Smooth muscle cell (in vitro differentiated cells): ENCODE measurements around the gene SSBP2. TPM values are rescaled to one million over a fixed set of nuclear protein-coding genes. Genes with fewer than 3 reads are reported as not detected.
A peak's percentile ranks its signal among the peaks of the same experiment; 100 is the strongest.

ENCODE experiments used
- DNase-seq: peaks from one replicate; lab custom pipeline; 2025; ENCODE audit not compliant: unreplicated experiment; lab: John Stamatoyannopoulos, UW
- H2AFZ ChIP-seq: fragments of 200-600 bp; sonication (generic); 2 replicates; pipeline ENCODE4 v1.6.0; 2016; ENCODE audit warnings: antibody characterized with exemption, low read depth, mild to moderate bottlenecking
- H3F3A ChIP-seq: fragments of 200-600 bp; sonication (generic); 2 replicates; pipeline ENCODE4 v1.6.0; 2017; ENCODE audit warnings: antibody characterized with exemption, low read depth
- H3K27ac ChIP-seq: fragments of 200-600 bp; sonication (generic); 2 replicates; pipeline ENCODE4 v1.5.1; 2016; ENCODE audit warnings: low read depth, mild to moderate bottlenecking
- H3K27me3 ChIP-seq: fragments of 200-600 bp; sonication (generic); 2 replicates; pipeline ENCODE4 v1.6.1; 2016; ENCODE audit warnings: low read depth, mild to moderate bottlenecking
- H3K36me3 ChIP-seq: fragments of 200-600 bp; sonication (generic); 2 replicates; pipeline ENCODE4 v1.5.1; 2016; ENCODE audit warnings: low read depth
- H3K4me1 ChIP-seq: fragments of 200-600 bp; sonication (generic); 2 replicates; pipeline ENCODE4 v1.5.1; 2016; ENCODE audit warnings: low read depth
- H3K4me2 ChIP-seq: fragments of 200-600 bp; sonication (generic); 2 replicates; pipeline ENCODE4 v1.6.0; 2016; ENCODE audit warnings: mild to moderate bottlenecking
- H3K4me3 ChIP-seq: fragments of 200-600 bp; sonication (generic); 2 replicates; pipeline ENCODE4 v1.5.1; 2016; ENCODE audit warnings: mild to moderate bottlenecking
- H3K79me2 ChIP-seq: fragments of 200-600 bp; sonication (generic); 2 replicates; pipeline ENCODE4 v1.6.0; 2016; ENCODE audit warnings: low read depth, mild to moderate bottlenecking
- H3K9ac ChIP-seq: fragments of 200-600 bp; sonication (generic); 2 replicates; pipeline ENCODE4 v1.6.0; 2016; ENCODE audit warnings: low read depth
- H3K9me3 ChIP-seq: fragments of 200-600 bp; sonication (generic); replicated peaks from 2 replicates; pipeline ENCODE4 v1.5.1; 2016; ENCODE audit warnings: low read depth
- H4K20me1 ChIP-seq: fragments of 200-600 bp; sonication (generic); 2 replicates; pipeline ENCODE4 v1.6.0; 2016; ENCODE audit warnings: low read depth
- WGBS: methylation state at CpG from one replicate; pipeline ENCODE4 v1.1.7; 2016; ENCODE audit warnings: low lambda C conversion rate; 5-methylcytosine and 5-hydroxymethylcytosine counted together
- polyA plus RNA-seq: library from polyadenylated mRNA; unstranded; fragments of >200 nt; fragmentation: Nextera tagmentation; extraction: Ambion mirVana; gene quantifications from 2 replicates; pipeline ENCODE4 v1.2.1, GENCODE V29; 2016
- total RNA-seq: library from RNA; depleted of rRNA; stranded (reverse); fragments of >200 nt; gene quantifications from 2 replicates; pipeline ENCODE4 v1.2.3, GENCODE V29; 2014
- TF ChIP-seq, protein P1 (sequence below): fragments of 200-600 bp; sonication (generic); IDR thresholded peaks from 2 replicates; pipeline ENCODE4 v1.5.1; 2017; ENCODE audit warnings: borderline replicate concordance, mild to moderate bottlenecking, antibody characterized with exemption; ENCODE audit not compliant: insufficient read depth, poor library complexity, severe bottlenecking

SSBP2 gene
- total and polyA plus RNA-seq, 2 experiments from 2014 or later = 44.0 to 48.0 TPM

DNA sequence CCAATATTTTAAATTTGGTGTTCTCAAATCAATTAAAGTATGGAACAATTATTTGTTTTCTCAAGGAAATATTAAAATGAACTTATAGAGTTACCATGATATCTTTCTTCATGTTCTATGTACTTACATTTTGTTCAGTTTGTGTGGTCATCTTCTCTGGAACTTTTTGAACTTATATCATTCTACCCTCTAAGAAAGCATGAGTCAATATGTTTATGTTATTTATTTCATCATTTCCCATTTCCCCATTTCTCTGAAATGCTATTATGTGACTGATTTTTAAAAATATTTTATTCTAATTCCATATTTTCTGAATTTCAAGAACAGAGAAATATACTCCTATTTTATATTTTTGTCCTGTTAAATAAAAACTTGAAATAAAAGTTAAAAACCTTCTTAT, 233.4 kb downstream of the SSBP2 start:
- Histone ChIP-seq H3K9ac (no peak overlapping the region), H3K4me1 (no peaks in the 10 kb centered on the region), H3K79me2 (no peaks in the 10 kb centered on the region), H3K4me3 (no peak overlapping the region), H4K20me1 (no peaks in the 10 kb centered on the region), H3K4me2 (peak overlapping the region; percentile 18), H3K36me3 (no peaks in the 10 kb centered on the region), H3F3A (no peaks in the 10 kb centered on the region), H3K27me3 (no peaks in the 10 kb centered on the region), H3K9me3 (no peaks in the 10 kb centered on the region), H2AFZ (no peak overlapping the region), H3K27ac (no peak overlapping the region)
- TF ChIP-seq, protein P1, sequence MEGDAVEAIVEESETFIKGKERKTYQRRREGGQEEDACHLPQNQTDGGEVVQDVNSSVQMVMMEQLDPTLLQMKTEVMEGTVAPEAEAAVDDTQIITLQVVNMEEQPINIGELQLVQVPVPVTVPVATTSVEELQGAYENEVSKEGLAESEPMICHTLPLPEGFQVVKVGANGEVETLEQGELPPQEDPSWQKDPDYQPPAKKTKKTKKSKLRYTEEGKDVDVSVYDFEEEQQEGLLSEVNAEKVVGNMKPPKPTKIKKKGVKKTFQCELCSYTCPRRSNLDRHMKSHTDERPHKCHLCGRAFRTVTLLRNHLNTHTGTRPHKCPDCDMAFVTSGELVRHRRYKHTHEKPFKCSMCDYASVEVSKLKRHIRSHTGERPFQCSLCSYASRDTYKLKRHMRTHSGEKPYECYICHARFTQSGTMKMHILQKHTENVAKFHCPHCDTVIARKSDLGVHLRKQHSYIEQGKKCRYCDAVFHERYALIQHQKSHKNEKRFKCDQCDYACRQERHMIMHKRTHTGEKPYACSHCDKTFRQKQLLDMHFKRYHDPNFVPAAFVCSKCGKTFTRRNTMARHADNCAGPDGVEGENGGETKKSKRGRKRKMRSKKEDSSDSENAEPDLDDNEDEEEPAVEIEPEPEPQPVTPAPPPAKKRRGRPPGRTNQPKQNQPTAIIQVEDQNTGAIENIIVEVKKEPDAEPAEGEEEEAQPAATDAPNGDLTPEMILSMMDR = no peak
- no peak for DNase-seq

GRCh38 chr5:81516091-81516490, 234.8 kb downstream of the SSBP2 start:
- H3K27me3 ChIP-seq = no peaks in the 10 kb centered on the region
- H3K4me2 ChIP-seq = no peak overlapping the region
- TF ChIP-seq, protein P1 = no peak
- H3K36me3 ChIP-seq = no peaks in the 10 kb centered on the region
- no peak overlapping the region for H3K27ac ChIP-seq
- no peaks in the 10 kb centered on the region for H4K20me1 ChIP-seq
- DNase-seq = no peak
- H3K4me3 ChIP-seq = no peak overlapping the region
- H3K79me2 ChIP-seq = no peaks in the 10 kb centered on the region
- no peaks in the 10 kb centered on the region for H3K9me3 ChIP-seq
- H3F3A ChIP-seq = no peaks in the 10 kb centered on the region
- H3K9ac ChIP-seq = no peak overlapping the region
- H2AFZ ChIP-seq = no peak overlapping the region
- no peaks in the 10 kb centered on the region for H3K4me1 ChIP-seq

DNA sequence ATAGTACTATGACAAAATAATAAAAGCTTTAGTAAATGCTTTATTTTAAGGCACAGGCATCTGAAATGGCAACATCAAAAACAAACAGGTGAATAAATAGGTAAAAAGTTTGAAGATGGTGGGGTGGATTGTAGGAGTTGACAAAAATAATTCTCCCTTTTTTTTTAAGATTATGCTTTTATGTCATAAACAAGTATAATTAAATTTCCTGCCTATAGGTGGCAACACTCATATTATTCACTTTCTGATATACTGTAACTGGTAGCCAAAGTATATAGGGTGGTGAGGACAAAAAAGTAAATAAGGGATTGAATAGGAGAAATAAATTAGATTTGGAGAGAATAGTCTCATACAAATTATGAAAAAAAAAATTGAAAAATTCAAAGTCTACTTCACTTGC, 236.9 kb downstream of the SSBP2 start:
- H4K20me1 ChIP-seq = no peaks in the 10 kb centered on the region
- H3K4me1 ChIP-seq = no peaks in the 10 kb centered on the region
- no peak overlapping the region for H3K27ac ChIP-seq
- H3F3A ChIP-seq = no peaks in the 10 kb centered on the region
- no peak overlapping the region for H3K9ac ChIP-seq
- no peak overlapping the region for H3K4me2 ChIP-seq
- no peak overlapping the region for H2AFZ ChIP-seq
- no peaks in the 10 kb centered on the region for H3K79me2 ChIP-seq
- no peaks in the 10 kb centered on the region for H3K9me3 ChIP-seq
- DNase-seq = no peak
- H3K4me3 ChIP-seq = no peak overlapping the region
- TF ChIP-seq, protein P1 = peak; percentile 30
- no peaks in the 10 kb centered on the region for H3K27me3 ChIP-seq
- H3K36me3 ChIP-seq = no peaks in the 10 kb centered on the region

- H3K4me1 ChIP-seq = no peaks in the 10 kb centered on the region
- no peaks in the 10 kb centered on the region for H4K20me1 ChIP-seq
- H3K4me3 ChIP-seq = no peak overlapping the region
- no peak overlapping the region for H3K9ac ChIP-seq
- whole genome bisulfite sequencing = 91% methylated on average over 2 of the region's 2 CpGs
- H3K9me3 ChIP-seq = no peaks in the 10 kb centered on the region
- DNase-seq = no peak
- H3K27me3 ChIP-seq = no peaks in the 10 kb centered on the region
- no peak overlapping the region for H2AFZ ChIP-seq
- no peaks in the 10 kb centered on the region for H3K36me3 ChIP-seq
- H3K79me2 ChIP-seq = no peaks in the 10 kb centered on the region
- TF ChIP-seq, protein P1 = no peak
- H3K27ac ChIP-seq = no peak overlapping the region
- no peak overlapping the region for H3K4me2 ChIP-seq
- no peaks in the 10 kb centered on the region for H3F3A ChIP-seq
Measured at GRCh38 chr5:81513473-81513872, 237.4 kb downstream of the SSBP2 start.
